Measurements from ENCODE around the gene CDK12.

CDK12 gene

DNA sequence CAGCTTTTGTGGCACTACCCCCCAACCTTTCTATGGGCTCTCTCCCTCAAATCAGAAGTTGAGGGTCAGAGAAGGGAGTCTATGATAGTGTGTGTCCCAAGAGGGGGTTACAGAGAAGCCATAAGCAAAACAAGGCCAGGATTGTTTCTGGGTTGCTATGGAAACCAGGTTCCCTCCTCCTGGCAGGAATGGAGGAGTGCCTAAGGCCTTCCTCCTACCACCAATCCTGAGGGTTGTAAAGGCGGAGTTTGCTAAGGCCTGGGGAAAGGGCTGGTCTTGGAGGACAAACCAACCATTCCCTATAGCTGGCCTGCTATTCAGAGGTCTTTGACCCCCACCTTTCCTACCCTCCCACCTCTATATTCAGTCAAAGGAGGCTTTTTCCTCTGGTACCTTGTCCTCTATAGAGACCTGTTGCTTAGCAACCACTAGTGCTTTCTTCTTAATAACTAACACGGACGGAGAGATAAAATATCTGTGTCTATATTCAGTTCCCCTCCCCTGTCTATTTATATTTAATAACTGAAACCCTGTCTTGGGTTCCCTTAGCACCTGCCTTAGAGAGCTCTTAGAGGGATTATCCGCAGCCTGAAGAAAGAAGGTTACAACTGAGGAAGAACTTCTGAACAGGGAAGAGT, 103.0 kb downstream of the CDK12 start:
- no peak for TF ChIP-seq EZH2phosphoT487 (IDR thresholded peaks at IDR 0.05; ENCODE audit: borderline replicate concordance, low read length)
- no peak for TF ChIP-seq CTCF (IDR thresholded peaks at IDR 0.05; ENCODE audit: low read depth, low read length, poor library complexity, severe bottlenecking)
- no peak overlapping the region for H3K27ac ChIP-seq (ENCODE audit: low read depth, low read length)
- no peak overlapping the region for H3K4me3 ChIP-seq (ENCODE audit: low read length)
- no peaks in the 10 kb centered on the region for H3F3A ChIP-seq (ENCODE audit: control insufficient read depth, insufficient read depth)
- H3K79me2 ChIP-seq (ENCODE audit: control insufficient read depth, low read length): no peaks in the 10 kb centered on the region
- H3K4me2 ChIP-seq (ENCODE audit: low read length): no peak overlapping the region
- H3K9me2 ChIP-seq (replicated peaks; ENCODE audit: control insufficient read depth, low read length): no peaks in the 10 kb centered on the region
- H4K20me1 ChIP-seq (ENCODE audit: control insufficient read depth, insufficient read depth, low read depth, low read length): no peaks in the 10 kb centered on the region
- H3K4me1 ChIP-seq (ENCODE audit: control insufficient read depth, low read length): peaks cover 7% of the 10 kb centered on the region; the same call in 1 of the 2 replicates
- no peaks in the 10 kb centered on the region for H3K9me3 ChIP-seq (ENCODE audit: control insufficient read depth, insufficient read depth, low read length)
- no peaks in the 10 kb centered on the region for H3K36me3 ChIP-seq (ENCODE audit: control insufficient read depth, low read length)
- no peaks in the 10 kb centered on the region for H3K27me3 ChIP-seq (ENCODE audit: control insufficient read depth, low read length)

DNA sequence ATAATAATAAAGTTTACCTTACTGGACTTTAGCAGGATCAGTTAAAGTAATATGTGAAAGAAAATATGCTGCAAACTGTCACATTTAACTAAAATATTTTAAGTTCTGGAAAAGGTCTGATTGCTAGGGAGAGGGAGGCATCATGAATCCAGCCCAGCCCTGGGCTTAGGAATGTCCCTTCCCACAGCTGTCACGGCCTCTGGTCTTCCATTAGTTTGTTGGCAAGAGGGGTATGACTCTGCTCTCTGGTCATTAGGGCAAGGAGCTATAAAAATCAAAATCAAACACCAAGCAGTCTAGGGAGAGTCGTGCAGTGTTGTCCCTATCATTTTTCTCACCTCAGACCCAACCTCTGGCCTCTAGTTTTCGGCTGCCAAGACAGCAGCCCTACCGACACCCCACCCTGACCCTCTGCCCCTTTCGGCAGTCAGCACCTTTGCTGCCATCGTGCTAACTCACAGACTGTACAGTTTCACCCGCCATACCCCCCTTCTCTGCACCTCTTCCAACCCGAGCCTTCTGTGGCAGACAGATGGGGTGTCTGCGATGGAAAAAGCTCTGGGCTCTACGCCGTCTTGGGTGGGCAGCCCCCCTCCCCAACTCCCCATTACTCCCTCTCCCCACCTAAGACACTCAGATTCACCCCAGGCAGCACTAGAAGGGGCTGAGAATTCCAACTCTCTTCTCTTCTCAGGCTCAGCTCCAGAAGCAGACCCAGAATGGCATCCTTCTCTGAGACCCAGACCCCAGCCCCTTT, 105.0 kb downstream of the CDK12 start:
- Histone ChIP-seq H3K36me3 (ENCODE audit: control insufficient read depth, low read length) (no peaks in the 10 kb centered on the region), H3K27ac (ENCODE audit: low read depth, low read length) (no peak overlapping the region), H3K27me3 (ENCODE audit: control insufficient read depth, low read length) (no peaks in the 10 kb centered on the region), H4K20me1 (ENCODE audit: control insufficient read depth, insufficient read depth, low read depth, low read length) (no peaks in the 10 kb centered on the region), H3K9me2 (replicated peaks; ENCODE audit: control insufficient read depth, low read length) (no peaks in the 10 kb centered on the region), H3K4me2 (ENCODE audit: low read length) (no peak overlapping the region), H3F3A (ENCODE audit: control insufficient read depth, insufficient read depth) (no peaks in the 10 kb centered on the region), H3K79me2 (ENCODE audit: control insufficient read depth, low read length) (no peaks in the 10 kb centered on the region), H3K4me1 (ENCODE audit: control insufficient read depth, low read length) (peaks cover 7% of the 10 kb centered on the region; the same call in 1 of the 2 replicates), H3K4me3 (ENCODE audit: low read length) (no peak overlapping the region), H3K9me3 (ENCODE audit: control insufficient read depth, insufficient read depth, low read length) (no peaks in the 10 kb centered on the region)
- no peak for TF ChIP-seq EZH2phosphoT487 (IDR thresholded peaks at IDR 0.05; ENCODE audit: borderline replicate concordance, low read length)
- TF ChIP-seq CTCF (IDR thresholded peaks at IDR 0.05; ENCODE audit: low read depth, low read length, poor library complexity, severe bottlenecking): no peak

DNA sequence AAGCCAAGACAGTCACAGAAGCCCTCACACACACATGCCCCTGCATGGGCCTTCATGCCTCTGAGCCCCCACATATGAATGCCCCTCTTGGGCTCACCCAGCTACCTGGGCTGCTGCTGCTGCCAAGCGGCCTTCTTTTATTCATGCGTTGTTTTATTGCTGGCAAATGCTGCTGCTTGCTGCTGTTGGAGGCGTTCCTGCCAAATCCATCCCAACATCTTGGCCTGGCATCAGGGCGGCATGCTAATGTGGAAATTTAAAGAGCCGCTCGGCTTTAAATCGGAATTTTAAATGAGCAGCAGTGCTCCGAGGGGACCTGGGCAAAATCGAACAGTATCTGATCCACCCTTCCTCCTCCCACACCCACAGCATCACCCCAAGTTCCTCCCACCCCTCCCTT, 107.4 kb downstream of the CDK12 start:
- TF ChIP-seq CTCF (IDR thresholded peaks at IDR 0.05; ENCODE audit: low read depth, low read length, poor library complexity, severe bottlenecking) (no peak), EZH2phosphoT487 (IDR thresholded peaks at IDR 0.05; ENCODE audit: borderline replicate concordance, low read length) (no peak)
- no peak overlapping the region for H3K27ac ChIP-seq (ENCODE audit: low read depth, low read length)
- H3K79me2 ChIP-seq (ENCODE audit: control insufficient read depth, low read length): no peaks in the 10 kb centered on the region
- 0 out of 2 replicates have a peak, but pooled peaks cover 2% of the 10 kb centered on the region for H3F3A ChIP-seq (ENCODE audit: control insufficient read depth, insufficient read depth)
- H4K20me1 ChIP-seq (ENCODE audit: control insufficient read depth, insufficient read depth, low read depth, low read length): no peaks in the 10 kb centered on the region
- H3K4me3 ChIP-seq (ENCODE audit: low read length): no peak overlapping the region
- peaks cover 8% of the 10 kb centered on the region for H3K4me1 ChIP-seq (ENCODE audit: control insufficient read depth, low read length)
- H3K9me2 ChIP-seq (replicated peaks; ENCODE audit: control insufficient read depth, low read length): no peaks in the 10 kb centered on the region
- H3K36me3 ChIP-seq (ENCODE audit: control insufficient read depth, low read length): no peaks in the 10 kb centered on the region
- no peak overlapping the region for H3K4me2 ChIP-seq (ENCODE audit: low read length)
- peaks cover 4% of the 10 kb centered on the region; the same call in 1 of the 2 replicates for H3K27me3 ChIP-seq (ENCODE audit: control insufficient read depth, low read length)
- H3K9me3 ChIP-seq (ENCODE audit: control insufficient read depth, insufficient read depth, low read length): no peaks in the 10 kb centered on the region
